Iris pigment epithelial cell (primary cell): ENCODE measurements around the gene CSMD2.
A peak's percentile ranks its signal among the peaks of the same experiment; 100 is the strongest.

Experiments
- DNase-seq: peaks from one replicate; pipeline ENCODE4 v3.0.0-alpha.2; 2011; ENCODE audit warnings: low read depth

Gene CSMD2

DNA sequence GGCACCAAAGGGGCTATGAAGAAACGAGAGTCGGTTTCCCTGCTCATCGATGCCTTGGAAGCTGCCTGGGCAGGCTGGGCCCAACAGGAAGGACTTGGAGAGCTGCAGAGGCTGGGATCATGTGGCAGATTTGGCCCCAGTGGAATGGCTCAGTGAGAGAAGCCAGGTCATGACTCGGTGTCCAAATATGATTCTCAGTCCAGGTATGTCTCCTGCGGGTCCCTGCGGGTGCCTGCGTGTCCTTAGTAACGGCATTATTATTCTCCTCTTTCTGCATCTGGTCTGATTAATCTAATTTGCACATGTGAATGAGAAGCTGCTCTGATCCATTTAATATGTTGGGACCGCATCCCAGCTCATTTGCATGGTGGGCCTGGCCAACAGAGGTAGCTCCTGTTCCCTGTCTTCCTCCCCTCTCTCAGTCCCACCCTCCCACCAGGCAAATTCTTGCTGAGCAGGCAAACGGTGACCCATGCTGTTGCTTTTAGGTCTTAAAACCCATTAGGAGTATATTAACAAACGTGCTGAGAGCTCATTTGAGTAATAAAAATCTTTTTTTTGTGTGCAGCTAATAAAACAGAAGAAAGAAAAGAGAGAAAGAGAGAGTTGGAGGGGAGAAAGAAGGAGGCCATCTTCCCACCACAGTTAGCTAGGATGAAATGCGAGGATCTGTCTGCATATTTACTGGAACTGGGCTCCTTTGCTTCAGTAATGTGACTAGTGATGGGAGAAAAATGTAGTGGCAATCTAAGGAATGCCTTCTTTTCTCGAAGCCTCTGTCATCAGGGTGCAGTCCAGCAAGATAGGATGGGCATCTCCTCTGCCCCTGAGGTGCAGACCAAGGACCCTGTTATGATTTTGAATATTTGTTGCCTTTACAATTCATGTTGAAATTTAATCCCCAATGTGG, 167.6 kb downstream of the CSMD2 start:
- DNase-seq = no peak

DNA sequence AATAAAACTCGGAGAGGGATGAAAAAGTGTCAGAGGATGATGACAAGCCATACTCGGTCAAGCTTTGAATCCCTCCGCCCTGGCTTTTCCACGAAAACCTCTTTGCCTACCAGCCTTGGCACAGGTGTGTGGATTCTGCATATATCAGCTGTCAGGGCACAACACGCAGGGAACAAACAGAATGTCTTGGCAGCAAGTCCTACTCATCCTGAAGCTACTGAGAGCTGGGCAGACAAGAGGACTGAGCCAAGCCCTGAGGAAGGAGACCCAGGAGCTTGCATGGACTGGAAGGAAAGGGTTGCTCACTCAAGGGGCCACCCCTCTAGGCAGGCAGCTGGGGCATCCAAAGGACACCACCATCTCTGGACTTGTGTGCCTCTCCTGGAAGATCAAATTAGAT, 168.7 kb downstream of the CSMD2 start:
- DNase-seq = no peak

DNA sequence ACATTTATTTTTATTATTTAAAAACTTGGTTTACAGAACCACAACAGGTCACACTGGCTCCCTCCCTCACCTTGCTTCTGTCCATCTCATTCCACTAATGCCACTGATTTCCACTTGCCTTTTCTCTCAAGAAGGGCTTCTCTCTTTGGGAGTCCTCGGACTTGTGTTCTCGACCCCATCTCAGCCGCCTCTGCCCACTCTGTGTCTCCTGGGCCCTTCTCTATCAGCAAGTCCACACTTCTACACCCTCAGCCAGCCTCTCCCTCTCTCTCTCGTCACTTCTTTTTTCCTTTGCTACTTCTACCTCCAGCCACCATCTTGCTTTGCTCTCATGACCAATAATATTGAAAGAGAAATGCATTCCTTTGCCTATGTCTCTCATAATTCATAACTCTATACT, 171.7 kb downstream of the CSMD2 start:
- DNase-seq = no peak

DNA sequence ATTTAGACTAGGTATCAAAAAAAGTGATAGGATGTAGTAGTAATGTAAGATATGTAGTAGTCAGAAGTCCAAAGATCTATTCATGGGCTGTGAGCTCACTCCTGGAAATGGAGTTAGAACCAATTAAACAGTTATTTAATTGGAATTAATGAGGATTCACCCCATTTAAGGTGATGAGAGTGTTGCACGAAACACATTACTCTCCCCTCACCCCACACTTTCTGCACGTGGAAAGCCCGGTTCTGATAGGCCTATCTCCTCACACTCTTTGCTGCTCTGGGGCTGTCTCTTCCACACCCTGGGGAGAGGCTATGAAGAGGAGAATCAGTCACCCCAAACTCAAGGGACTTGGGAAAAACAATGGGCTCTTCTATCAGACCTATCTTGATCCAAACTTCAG, 174.7 kb downstream of the CSMD2 start:
- no peak for DNase-seq

DNA sequence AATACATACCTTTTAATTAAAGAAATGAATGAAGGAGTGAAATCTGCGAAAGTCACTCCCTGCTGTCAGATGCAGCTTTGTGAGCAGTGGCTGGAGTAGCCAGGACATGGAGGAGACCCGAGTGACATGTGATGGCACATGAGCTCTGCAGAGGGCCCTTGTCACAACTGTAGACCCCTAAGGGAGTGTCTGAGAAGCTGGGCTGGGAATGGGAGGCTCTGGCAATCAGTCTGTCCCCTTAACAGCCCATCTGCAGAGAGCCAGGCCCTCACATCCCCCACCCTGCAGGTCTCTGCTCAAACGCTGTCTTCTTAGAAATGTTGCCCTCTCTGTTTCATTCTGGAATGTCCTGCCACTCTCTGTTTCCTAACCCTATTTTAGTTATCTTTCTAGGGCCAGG, 176.9 kb downstream of the CSMD2 start:
- no peak for DNase-seq

DNA sequence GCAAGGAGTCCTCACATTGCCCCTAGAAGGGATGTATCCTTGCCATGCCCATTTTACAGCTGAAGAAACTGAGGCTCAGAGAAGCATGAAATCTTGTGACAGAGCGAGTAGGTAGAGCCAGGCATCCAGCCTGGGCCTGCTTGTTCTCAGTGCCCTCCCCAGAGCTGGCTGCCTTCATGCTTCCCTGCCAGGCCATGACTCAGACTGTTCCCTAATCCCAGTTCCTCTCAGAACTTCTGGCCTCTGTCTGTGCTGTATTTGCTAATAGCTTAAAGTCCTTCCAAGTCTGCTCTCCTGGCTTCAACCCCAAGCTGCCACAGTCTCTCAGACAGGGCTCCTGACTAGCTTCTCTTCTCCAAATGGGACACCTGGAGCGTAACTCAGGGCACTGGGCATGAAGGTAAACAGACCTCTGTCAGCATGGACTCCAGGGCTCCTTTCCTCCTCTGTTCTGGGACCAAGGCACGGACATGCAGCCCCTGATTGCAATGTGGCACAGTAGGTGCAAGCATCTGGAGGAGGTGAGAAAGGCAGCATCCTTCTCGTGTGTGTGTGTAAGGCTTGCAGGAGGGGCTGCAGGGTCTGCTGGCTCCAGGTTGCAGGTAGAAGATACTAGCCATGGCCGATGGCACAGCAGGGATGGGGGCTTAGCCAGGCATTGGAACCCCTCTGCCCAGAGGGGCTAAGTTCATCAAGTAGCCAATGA, 178.5 kb downstream of the CSMD2 start:
- DNase-seq = peak; percentile 7

DNA sequence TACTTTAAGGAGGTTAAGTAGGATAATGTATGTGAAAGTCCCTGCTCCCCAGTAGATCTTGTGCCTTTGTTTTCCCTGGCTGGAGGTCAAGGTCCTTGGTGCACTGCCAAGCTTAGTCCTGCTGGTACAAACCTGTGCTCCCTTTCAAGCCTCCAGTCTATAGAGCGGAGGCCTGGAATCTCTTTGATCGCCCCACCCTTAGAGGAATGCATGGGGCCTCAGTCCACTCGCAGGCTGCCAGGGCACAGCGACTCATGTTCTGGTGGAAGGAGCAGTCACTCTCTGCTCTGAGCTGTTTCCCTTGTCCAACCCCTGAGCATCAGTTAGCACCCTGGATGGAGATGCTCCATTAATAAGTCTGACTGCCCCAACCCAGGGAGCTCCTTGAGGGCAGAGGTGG, 179.4 kb downstream of the CSMD2 start:
- no peak for DNase-seq

DNA sequence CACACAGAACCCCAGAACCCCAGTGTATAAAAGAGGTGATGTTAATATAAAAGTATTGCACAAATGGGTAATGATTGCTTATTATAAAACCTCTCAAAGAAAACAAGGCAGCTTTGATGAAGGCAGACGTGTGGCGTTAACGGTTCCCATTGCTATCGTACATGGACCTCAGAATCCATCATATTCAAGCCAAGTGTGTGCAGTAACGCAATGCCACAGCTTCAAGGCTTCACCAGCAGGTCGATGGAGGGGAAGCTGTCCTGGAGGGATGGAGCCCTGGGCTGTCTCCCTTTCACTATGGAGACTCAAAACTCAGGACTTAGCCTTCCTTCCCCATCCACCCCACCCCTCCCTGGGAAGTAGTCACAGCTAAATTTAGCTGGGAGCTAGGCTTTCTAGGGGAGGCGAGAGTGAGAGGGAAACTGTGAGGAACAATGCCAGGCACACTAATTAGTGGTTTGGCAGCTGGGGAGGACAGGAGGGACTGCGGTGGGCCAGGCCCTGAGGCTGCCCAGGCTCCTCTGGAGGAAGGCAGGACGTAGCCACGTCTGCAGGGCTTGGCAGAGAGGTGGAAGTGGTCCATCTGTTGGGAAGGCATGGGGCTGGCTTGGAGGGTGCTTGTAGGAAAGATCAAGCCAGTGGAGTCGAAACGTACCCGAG, 180.0 kb downstream of the CSMD2 start:
- no peak for DNase-seq

DNA sequence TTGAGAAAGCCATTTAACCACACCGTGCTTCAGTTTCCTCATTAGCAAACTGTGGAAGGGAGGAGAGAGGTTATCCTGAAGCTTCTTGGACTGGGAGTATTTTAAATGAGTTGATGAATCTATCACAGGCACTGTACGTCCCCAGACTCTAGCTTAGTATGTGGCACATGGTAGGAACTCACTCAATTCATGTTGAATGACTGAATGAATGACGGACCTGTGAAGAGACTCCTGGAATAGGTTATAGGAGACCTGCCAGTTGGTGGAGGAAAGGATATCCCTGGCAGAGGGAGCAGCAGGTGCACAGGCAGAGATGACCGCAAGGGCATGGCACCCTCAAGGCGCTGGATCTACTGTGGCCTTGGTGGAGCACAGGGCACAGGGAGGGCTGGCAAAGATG, 182.6 kb downstream of the CSMD2 start:
- DNase-seq = no peak

DNA sequence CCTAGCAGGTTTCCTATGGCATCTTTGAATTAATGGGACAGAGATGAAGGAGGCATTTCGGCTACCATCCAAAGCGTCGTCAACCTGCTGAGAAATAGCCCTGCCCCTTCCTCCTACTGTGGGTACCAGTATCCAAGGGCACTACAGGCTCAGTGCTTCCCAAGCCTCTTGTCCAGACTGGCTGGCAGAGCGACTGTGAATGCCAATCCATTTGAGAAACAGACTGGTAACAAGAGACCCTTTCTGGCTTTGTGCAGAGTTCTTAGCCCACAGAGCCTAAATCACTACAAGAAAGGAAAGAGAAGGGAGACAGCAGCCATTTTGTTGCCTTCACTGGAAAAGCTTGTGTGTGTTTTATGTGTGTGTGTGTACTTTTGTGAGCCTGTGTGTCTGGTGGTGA, 185.7 kb downstream of the CSMD2 start:
- no peak for DNase-seq

DNA sequence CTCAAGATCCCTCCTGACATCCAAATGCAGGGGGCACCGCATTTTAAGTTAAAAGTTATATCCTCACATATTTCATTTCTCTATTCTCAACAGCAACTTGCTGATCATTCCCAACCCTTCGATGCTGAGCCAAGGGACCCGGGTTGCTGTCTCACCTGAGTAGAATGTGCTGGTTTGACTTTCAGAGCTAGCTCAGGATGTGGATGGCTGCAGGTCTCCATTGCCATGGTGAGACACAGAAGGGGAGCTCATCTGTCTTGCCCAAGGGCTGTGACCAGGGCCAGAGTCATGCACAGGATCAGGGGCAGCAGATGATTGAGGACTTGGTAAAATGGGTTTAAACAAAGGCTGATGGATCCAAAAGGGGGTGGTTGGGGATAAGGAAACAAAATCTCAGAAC, 189.1 kb downstream of the CSMD2 start:
- no peak for DNase-seq

DNA sequence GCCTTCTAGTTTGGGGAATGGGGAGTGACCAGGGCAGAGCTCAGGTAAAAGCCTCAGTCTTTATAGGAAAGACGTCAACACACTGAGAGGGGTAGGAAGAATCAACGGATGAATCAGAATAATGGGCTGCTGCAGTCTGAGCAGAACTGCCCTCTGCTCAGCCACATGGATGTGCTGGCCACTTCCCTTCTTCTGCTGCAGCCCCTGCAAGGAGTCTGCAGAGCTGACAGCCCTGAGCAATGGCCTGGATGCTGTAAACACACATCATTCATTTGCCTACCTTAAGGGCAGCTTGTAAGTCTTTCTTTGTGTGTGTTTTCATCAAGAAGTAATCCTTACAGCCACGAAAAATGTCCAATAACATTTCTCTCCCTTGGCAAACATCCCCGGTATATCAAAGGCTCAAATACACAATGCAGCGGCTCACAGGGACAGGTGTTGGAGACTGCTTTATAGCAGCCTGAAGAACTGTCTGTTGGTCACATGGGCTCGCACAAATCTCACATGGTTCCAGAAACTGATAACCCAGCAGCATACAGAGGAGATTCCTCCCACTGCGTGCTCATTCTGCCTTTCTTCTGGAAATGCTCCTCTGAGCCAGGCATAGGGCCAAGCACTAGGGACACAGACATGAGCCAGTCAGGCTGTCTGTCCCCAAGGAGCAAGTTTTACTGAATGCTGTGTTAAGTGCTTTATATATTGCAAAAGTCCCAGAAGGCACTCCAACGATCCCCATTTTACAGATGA, 191.1 kb downstream of the CSMD2 start:
- no peak for DNase-seq

DNA sequence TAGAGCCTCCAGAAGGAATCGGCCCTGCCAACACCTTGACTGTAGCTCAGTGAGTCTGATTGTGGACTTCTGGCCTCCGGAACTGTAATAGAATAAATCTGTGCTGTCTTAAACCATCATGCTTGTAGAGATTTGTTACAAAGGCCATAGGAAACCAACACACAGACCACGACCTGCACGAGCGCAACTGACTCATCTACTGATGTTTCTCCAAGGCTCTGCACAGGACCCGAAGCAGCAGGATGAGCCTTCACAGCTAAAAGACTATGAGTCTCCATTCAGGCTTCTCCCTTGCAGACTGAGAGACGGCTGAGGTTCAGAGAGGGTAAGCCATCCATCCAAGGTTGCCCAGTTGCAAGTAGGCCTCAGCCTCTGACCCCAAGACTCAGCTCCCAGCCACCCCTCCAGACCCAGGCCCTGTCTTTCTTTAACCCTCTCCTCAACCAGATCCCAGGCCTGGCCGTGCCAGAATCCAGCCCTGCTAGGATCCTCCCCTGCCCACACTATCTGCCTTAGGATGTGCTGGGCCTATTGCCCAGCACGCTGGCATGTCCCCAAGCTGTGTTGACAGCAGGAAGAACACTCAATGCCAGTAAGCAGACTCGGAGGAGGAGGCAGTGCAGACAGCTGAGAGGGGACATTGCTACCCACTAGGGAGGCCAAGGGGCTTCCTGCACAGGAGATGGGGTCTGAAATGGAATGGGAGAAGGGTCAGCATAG, 192.2 kb downstream of the CSMD2 start:
- DNase-seq = no peak

DNA sequence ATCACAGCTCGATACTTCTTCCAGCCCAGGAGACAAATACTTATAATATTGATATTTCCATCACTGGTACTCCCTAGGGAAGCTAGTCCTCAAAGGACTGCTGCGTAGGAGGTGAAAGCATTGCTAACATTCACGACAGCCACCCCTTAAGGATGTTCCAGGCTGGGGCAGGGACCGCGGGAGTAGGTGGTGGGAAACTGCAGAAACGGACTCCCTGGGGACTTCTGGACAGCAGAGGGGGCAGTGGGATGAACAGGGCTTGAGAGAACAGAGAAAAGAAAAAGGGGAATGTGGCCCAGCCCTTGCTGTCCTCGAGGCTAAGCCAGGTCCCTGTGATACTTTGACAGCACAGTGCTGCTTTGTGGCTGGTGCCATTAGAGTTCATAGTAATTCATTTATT, 193.1 kb downstream of the CSMD2 start:
- no peak for DNase-seq

DNA sequence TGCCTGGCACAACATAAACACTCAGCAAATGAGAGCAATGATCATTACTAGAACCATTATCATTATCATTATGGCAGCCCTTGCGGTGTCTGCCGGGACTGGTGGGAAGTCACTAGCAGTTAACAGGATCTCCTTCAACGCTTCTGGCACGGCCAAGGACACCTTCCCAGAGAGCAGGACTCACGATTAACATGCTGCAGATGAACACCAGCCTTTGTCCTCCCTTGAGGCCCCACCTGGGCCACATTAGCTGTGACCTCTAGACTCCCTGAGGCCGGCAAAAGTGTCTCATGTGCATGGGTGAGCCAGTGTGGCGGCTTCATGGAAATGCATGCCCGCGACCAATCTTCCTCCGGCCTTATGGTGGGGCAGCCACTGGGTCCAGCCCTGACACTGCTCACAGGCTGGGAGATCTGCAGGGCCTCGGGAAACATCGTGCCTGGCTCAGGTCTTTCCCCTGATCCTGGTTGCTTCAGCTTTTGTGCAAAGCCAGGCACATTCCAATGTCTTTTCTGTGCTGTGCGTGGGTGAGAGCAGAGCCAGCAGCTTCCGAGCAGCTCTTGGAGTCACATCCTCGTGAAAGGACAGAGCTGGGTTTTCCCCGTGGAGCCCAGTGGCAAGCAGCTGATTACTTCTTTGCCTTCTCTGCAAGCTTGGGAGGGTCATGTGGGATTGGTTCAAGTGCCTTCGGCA, 193.9 kb downstream of the CSMD2 start:
- peak; percentile 5 for DNase-seq

DNA sequence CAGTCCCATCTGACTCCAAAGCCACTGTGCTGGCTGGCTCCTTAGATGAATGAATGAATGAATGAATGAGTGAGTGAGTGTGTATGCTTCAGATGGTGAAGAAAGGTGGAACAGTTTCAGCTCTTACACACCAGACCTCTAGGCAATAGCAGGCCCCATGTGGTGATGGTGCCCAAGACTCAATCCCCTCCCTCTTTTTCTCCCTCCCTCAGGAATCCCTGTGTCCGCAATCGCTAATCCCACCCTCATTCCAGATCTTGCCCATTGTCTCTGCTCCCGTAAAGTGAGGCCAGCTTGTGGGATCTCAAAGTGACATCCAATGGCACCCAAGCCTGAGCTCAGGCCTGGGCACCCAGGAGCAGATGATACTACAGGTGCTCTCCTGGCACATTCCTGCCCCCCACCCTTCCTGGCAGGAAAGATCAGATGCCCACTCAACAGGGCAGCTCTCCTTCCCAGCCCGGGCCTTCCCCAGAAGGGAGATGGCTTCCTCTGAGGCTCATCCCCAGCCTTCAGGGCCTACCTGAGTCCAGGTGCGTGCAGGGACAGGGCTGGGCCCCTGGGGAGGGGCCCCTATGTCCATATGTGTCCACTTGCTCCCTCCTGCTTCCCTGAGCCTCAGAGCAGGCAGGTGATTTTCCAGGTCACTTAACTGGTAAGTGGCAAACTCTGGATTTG, 194.7 kb downstream of the CSMD2 start:
- DNase-seq = no peak

DNA sequence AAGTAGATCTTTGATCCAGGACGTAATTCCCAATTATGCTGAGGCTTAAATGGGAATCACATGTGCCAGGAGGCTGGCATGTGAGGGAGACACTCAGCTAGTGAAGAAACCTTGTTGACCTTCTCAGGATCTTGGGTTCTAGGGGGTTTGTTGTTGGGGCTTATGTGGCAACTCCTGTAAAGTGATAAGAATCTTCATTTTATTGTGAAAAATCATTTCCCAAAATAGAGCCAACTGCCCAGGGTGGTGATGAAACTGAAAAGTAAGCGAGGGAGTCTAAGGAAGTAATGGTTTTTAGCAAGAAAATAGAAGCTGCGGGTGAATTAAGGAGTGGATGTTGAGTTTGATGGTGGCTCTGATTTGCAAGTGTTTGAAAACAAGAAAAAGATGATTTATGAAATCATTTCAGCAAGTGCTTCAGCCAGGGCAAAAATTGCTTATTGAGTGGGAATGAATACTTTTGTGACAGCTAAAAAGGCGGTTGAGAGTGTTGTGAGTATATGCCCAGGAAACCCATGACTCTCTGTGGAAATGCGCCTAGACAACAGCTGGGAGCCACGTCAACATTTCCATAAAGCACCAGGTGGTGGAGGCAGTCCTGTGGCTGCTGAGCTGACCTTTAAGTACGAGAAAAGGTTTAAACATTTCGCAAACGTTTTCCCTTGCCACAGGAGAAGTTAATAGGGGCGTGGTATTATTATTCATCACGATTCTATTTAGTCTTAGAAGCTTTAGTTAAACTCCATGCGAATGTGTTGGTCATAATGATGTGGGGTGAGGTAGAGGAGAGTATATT, 198.5 kb downstream of the CSMD2 start:
- no peak for DNase-seq

DNA sequence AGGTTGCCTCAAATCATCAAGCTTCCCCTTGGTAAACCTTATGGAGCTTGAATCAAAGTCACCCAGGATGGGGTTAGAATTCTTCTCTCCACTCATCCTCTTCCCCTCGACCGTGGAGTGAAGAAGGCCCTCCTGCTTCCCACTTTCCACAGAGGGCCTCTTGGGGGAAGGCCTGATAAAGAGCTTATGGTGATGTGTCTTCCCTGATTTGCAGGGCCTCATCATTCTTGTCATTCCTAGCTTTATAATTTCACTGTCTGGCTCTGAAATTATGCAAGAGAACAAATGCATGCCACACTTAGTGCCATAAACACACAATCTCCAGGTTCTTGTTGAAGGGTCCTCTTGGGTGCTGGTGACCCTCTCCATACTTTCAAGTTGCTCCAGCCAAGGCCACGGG, 199.9 kb downstream of the CSMD2 start:
- no peak for DNase-seq

DNA sequence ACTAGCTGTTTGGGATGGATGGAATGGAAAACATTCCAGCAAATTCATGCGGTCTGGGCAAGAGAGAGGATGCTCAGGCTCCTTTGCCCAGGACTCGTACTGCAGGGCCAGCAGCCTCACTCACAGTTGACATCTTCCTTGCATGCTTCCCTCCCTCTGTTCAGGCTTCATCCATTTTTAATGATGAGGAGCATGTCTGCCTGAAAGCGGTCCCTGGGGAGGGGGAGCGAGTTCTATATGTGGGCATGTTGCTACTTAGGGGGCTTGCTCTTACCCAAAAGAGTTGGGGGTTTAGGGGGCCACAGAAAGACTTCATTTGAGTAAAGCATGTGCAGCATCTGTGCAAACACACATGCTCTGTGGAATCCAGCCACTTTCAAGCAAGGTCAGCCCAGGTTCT, 203.0 kb downstream of the CSMD2 start:
- no peak for DNase-seq
